HG03571 (cell line): ENCODE measurements around the gene MMGT1.
"Not testable (repeated sequence)": the region's sequence is repeated elsewhere in the genome, so short reads cannot be mapped to it uniquely, and the experiment has no call there.

Experiments
- ATAC-seq: cut with Tn5 transposase; IDR thresholded peaks from one replicate; pipeline ENCODE4 v1.9.1; 2021; ENCODE audit not compliant: unreplicated experiment

The MMGT1 gene

DNA sequence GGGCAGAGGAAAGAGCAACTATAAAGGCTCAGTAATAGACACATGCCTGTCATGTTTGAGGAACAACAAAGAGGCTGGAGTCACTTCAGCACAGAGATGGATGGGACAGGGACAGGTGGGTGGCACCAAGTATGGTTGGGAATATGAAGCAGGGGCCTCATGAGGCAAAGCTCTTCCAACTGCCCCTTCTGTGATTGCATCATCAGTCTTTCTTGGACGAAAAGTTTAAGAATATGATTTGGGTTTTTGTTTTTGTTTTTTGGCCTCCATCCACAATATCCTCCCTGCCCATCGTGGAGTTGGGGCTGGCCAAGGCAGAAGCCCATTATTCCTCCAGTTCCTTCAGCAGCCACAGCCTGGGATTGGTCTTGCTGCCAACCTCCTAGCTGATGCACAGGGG, 45.9 kb downstream of the MMGT1 start:
- no peak for ATAC-seq

- no peak for ATAC-seq
Observed at GRCh38 chrX:135923353-135923752, 50.4 kb downstream of the MMGT1 start.

DNA sequence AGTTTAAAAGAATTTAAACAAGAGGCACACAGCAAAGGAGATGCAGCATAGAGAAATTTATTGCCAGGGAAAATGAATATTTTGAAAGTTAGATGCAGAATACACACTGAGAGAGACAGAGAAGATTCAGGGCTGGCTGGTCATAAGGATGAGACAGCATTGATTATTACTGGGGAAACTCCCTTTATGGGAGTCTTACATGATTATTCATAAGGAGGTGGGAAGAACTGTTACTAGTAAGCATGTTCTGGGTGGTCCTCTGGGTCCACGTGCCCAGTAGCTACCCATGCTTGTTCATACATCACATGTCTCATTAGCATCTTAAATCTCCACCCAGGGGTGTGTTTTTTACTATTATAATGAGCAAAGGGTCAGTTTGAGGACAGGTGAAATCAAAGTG, 53.3 kb downstream of the MMGT1 start:
- ATAC-seq, result not testable (repeated sequence)

- no peak for ATAC-seq
Observed at GRCh38 chrX:135914404-135914803, 59.4 kb downstream of the MMGT1 start.
